GM18909 (cell line): Measurements from ENCODE around the gene BICD1.

ENCODE experiments used
- ATAC-seq: cut with Tn5 transposase; IDR thresholded peaks from one replicate; pipeline ENCODE4 v1.9.1; 2021; ENCODE audit warnings: mild to moderate bottlenecking; ENCODE audit not compliant: unreplicated experiment, poor library complexity

BICD1 gene

DNA sequence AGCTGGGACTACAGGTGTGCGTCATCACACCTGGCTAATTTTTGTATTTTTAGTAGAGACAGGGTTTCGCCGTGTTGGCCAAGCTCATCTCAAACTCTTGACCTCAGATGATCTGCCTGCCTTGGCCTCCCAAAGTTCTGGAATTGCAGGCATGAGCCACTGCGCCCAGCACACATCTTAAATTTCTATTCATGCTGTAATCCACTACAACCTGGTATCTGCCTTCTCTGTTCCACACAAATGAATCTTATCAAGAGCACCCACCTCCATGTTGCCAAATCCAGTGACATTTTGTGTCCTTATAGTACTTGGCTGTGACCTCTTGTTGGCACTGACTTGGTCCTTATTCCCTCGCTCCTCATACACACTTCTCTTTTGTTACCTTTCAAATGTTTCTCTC, 5.8 kb upstream of the BICD1 start:
- ATAC-seq, result no peak

DNA sequence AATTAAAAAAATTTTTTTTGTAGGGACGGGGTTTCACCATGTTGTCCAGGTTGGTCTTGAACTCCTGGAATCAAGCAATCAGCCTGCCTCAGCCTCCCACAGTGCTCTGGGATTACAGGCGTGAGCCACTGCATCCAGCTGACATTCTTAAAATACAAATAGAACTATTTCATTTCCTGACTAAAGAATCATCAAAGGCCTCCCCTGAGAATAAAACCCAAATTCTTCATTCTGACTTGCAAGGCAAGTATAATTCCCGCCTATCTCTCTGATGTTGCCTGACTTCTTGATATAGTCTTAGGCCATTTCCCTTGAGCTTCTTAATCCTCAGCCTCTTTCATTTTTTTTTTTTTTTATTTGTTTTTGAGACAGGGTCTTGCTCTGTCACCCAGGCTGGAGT, 4.4 kb upstream of the BICD1 start:
- ATAC-seq, result no peak

DNA sequence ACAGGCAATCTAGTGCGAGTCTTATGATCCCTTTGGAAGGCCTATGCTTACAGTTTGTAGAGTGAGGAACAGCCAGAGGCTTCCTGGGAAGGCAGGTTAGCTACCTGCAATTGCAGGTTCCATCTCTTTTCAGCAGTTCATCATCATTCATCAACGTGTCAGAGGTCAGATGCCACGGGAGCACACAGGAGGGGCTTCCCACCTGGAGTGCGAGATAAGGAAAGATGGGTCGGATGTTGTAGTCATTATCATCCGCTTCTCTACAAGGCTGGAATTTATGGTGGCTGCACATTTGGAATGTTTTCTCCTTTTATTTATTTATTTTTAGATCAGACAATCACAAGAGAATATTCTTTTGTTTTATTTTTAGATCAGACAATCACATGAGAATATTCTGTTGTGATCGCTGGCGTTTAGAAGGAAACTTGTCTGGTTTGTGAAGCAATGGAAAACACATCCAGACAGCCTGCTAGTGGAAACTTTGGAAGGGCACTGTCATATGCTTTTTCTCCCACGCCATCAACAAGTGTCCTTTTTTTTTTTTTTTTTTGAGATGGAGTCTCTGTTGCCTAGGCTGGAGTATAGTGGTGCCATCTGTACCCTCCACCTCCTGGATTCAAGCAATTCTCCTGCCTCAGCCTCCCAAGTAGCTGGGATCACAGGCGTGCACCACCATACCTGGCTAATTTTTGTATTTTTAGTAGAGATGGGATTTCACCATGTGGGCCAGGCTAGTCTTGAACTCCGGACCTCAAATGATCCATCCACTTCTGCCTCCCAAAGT, 1.9 kb upstream of the BICD1 start:
- no peak for ATAC-seq

DNA sequence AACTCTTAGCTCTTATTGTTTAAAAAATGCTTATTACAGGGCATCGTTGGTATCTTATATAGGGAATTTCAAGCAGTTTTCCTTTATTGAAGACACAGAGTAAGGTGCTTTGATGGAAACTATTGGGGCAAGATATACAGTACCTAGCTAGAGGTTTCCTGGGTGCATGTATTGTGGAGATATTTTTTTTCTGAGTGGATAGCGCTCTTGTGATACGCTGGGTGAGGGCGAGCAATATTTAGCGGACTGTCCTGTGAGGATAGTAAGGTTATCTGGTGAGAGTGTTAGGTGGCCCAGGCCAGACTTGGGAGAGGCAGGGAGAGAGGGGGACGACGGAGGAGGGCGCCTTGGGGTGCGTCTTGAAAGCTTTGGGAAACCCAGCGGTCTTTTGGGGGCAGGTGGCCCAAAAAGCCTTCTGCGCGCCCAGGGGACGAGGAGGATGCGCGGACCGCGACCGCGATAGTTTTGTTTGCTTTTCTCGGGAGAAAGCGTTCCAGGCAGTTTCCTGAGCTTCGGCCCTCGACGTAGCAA, 596 bp upstream of the BICD1 start:
- ATAC-seq, result no peak

GRCh38 chr12:32107359-32108267, 966 bp downstream of the BICD1 start:
- ATAC-seq, result peak; percentile 7

DNA sequence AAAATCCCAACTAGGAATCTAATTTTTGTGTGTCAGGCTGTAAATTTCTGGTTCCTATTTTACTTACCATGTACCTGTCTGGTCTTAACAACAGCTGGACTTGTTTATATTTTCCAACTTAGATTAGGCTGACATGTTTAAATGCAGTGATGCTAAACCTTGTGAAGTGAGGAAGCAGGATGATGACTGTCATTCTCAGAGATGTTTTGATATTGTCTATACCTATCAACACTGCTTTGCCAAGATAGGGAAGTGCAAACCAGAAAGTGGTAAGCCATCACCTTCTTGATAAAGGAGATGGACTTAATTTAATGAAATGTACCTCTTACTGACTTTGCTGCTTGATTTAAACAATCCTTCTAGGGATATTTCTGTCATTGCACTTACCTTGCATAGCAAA, 2.1 kb downstream of the BICD1 start:
- no peak for ATAC-seq

GRCh38 chr12:32110417-32110816, 3.8 kb downstream of the BICD1 start:
- ATAC-seq, result no peak

GRCh38 chr12:32110942-32111341, 4.3 kb downstream of the BICD1 start:
- ATAC-seq, result no peak

- peak; percentile 61 for ATAC-seq
Measured at GRCh38 chr12:32115404-32116104, 8.9 kb downstream of the BICD1 start.

DNA sequence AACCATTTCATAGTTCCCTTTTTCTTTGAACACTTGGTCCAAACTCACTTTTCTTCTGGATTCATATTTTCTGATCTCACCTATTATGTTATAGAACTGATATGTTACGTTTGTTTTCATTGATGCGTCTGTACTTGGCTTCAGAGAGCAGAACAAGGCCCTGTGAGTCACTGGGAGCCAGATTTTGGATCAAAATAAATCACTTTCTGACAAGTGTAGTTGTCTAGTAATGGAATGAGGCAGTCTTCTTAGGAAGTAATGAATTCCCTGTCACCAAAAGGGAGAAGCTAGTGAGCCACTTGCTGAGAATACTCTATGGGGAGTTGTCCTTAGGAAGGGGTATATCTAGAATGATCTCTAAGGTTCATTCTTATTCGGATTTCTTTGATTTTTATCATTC, 10.2 kb downstream of the BICD1 start:
- ATAC-seq, result no peak

DNA sequence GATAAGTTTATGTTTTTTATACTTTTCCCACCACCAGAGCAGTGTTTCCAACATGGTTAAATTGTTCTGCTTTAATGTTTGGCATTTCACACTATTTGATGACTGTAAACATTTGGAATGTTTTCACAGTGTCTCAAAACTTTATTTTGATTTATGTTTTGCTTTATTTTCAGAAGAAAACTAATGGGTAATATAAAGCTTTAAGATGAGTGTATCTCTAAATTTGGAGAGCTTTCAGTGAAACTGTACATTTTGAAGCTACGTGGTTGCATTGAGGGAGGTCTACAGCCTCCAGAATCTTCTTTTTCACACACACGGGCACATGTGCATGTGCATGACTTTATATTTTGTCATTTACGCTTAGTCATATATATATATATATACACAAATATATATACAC, 10.7 kb downstream of the BICD1 start:
- ATAC-seq, result no peak

DNA sequence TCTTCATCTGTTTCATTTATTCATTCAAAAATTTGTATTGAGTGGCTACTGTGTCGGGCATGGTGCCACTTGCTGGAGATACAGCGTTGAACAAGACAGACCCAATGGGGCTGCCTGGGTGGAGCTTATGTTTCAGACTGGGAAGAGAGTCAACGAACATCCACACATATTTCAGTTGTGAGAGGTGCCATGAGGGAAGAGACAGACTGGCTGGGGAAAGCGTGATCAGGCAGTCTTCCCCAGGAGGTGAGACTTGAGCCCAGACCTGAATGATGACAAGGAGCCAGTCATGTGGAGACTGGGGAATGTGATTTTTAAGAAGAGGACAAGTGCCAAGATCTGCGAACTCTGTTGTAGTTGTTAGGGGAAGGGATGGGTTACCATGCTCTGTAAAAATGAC, 12.2 kb downstream of the BICD1 start:
- ATAC-seq, result no peak

- ATAC-seq, result peak; percentile 86
Measured at GRCh38 chr12:32120419-32120818, 13.8 kb downstream of the BICD1 start.

DNA sequence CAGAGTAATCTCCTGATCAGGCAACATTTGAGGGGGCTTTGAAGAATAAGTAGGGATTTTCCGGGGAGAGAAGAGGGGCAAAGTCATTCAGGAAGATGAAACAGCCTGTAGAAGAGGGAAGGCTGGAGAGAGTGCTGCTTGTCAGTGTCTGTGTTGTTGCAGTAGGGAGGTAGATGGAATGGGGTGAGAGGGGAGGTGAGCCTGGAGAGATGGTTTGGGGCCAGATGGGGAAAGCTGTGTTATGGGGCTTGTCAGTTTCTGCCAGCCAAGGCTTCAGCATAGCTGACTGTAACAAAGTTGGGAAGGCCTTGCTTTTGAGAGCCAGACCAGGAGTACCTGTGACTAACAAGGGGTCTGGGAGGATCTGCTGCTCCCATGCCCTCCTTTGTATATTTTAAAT, 18.0 kb downstream of the BICD1 start:
- no peak for ATAC-seq

DNA sequence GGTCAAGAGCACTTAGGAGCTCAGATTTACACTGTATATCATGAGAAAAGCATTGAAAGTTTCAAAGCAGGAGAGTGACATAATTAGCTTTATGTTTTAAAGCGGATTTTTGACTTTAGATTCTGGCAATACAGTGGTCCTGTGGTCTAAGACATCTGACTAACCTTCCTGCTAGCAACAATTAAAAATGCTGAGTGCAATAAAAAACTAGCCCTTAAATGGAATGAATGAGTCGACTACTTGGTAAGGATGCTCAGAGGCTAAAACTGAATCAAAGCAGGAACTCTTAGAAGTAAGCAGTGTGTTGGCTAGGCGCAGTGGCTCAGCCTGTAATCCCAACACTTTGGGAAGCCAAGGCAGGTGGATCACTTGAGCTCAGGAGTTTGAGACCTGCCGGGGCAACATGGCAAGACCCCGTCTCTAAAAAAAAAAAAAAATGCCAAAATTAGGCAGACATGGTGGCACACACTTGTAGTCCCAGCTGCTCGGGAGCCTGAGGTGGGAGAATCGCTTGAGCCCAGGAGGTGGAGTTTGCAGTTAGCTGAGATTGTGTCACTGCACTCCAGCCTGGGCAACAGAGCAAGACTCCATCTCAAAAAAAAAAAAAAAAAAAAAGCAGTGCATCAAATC, 18.9 kb downstream of the BICD1 start:
- ATAC-seq, result no peak

DNA sequence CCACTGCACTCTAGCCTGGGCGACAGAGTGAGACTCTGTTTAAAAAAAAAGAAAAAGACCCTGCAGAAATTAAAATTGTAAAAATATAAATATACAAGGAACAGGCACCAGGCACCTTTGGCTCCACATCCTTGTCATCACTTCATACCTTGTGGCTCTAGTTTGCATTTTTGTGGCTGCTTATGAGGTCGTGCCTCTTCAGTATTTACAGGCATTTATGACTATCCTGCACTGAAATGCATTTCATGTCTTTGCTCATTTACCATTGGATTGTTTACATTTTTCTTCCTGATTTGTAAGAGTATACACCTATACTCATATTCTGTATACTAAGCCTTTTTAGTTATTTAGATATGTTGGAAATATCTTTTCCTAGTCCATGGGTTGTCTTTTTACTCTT, 20.1 kb downstream of the BICD1 start:
- ATAC-seq, result no peak

- no peak for ATAC-seq
Measured at GRCh38 chr12:32131666-32132065, 25.0 kb downstream of the BICD1 start.

DNA sequence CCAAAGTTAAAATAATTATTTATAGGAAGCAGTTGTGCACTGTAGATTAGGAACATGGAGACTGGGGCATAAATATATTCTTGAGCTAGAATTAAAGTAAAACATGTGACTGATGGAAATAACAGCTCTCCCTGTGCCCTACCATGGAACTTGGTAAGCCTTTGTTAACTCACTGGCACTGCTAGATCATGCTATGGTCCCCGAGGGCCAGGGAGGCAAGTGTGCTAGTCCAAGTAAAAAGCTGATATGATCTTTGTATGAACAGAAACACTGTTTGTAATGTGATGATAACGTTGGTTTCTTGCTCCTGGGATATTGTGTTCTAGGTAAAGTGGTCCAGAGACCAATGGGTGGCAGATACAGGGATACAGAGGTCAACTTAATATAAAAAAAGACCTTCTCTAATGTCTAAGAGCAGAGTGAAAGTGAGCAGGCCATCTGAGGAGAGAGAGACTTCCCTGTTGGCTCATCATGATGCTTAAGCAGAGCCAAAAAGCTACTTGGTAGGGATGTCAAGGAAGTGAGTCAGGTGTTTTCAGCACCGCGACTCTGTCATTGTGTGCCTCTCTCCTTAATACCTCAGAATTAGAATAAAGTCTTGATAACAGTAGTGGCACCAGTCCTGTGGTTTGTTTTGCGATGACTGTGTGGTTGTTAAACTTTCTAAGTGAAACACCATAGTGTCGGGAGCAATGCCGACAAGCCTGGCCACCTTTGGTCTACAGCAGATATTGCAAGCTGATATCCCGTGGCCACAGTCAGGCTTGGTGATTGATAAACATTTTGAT, 27.6 kb downstream of the BICD1 start:
- peak; percentile 71 for ATAC-seq

DNA sequence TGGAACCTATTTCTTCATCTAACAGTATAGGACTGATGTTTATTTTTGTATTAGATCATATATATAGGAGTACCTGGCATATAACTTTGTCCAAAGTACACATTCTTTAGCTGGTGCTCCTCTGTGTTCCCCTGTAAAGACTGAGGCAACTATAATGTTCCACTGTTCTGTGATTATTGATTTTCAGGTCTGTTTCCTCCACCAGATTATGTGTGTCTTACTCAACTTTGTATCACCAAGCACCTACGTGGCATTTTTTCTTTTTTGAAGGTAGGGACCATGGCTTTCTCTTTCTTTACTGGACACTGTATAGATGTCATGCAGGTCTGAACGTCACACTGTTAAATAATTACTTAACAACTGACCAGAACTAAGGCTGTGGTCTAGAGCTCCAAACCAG, 29.3 kb downstream of the BICD1 start:
- no peak for ATAC-seq
